Measurements from ENCODE around the gene FBXW10B.
"Not testable (repeated sequence)": the region's sequence is repeated elsewhere in the genome, so short reads cannot be mapped to it uniquely, and the experiment has no call there.

The FBXW10B gene

DNA sequence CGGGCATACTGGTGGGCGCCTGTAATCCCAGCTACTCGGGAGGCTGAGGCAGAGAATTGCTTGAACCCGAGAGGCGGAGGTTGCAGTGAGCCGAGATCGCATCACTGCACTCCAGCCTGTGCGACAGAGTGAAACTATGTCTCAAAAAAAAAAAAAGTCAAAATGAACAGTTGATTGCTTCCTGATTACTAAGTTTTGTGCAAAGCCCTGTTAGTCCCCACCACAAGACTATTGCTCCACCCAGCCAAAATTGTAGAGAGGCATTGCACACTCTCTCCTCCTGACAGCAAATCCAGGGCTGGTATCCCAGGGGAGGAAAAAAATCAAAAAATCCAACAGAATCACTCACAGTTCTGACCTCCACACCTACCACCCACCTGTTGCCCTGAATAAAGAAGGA is 26.5 kb downstream of the FBXW10B start:
- not testable (repeated sequence) for H3K27ac ChIP-seq (ENCODE audit: low read depth, low read length); H4K20me1 ChIP-seq (ENCODE audit: control insufficient read depth, insufficient read depth, low read depth, low read length); H3K27me3 ChIP-seq (ENCODE audit: control insufficient read depth, low read length); H3K9me2 ChIP-seq (replicated peaks; ENCODE audit: control insufficient read depth, low read length); H3K9me3 ChIP-seq (ENCODE audit: control insufficient read depth, insufficient read depth, low read length); H3K36me3 ChIP-seq (ENCODE audit: control insufficient read depth, low read length); H3K4me3 ChIP-seq (ENCODE audit: low read length); H3K79me2 ChIP-seq (ENCODE audit: control insufficient read depth, low read length); H3F3A ChIP-seq (ENCODE audit: control insufficient read depth, insufficient read depth)
- peak overlapping the region; percentile 31; the same call in 1 of the 2 replicates for H3K4me2 ChIP-seq (ENCODE audit: low read length)
- peaks cover 47% of the 10 kb centered on the region for H3K4me1 ChIP-seq (ENCODE audit: control insufficient read depth, low read length)

DNA sequence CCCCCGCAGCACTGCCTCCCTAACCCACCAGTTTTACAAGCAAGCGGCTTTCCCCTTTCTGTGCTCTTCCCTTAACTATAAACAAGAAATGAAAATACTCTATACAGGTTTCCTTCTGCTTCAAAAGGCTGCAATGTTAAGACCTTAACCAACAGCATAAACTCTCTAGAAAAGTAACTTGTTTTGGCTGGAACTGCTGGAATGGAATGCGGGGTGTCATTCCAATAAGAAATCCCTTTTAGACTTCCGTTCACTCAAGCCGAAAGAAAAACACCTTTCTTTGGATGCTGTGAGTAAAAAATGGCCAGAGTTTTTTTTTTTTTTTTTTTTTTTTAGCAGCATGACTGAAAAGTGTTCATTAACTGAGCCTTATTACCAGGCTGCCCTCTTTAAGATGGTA is 27.5 kb downstream of the FBXW10B start:
- not testable (repeated sequence) for H3F3A ChIP-seq (ENCODE audit: control insufficient read depth, insufficient read depth); H3K27ac ChIP-seq (ENCODE audit: low read depth, low read length); H4K20me1 ChIP-seq (ENCODE audit: control insufficient read depth, insufficient read depth, low read depth, low read length); H3K9me2 ChIP-seq (replicated peaks; ENCODE audit: control insufficient read depth, low read length); H3K36me3 ChIP-seq (ENCODE audit: control insufficient read depth, low read length); H3K79me2 ChIP-seq (ENCODE audit: control insufficient read depth, low read length); H3K9me3 ChIP-seq (ENCODE audit: control insufficient read depth, insufficient read depth, low read length); H3K27me3 ChIP-seq (ENCODE audit: control insufficient read depth, low read length); H3K4me3 ChIP-seq (ENCODE audit: low read length)
- Histone ChIP-seq H3K4me1 (ENCODE audit: control insufficient read depth, low read length) (peaks cover 49% of the 10 kb centered on the region), H3K4me2 (ENCODE audit: low read length) (peak overlapping the region; percentile 27)

DNA sequence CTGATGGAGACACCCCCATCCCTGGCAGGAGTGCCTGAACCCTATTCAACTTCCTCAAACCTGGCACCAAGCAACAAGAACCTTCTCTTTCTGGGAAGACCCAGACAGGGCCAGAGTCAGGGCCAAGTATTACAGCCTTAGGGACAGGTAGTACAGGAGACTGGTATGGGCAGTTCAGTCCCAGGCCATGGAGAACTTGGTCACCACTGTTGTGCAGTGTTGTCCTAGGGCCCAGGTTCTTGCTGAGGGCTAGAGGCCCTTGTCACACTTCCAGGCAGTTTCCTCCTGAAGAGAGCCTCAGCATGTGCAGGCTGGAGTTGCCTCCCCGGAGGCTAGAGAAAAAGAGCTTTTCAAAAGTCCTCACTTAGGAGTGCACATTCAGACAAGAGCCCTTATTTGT is 28.7 kb downstream of the FBXW10B start:
- H3K4me2 ChIP-seq (ENCODE audit: low read length), result peak overlapping the region; percentile 26
- H3K27me3 ChIP-seq (ENCODE audit: control insufficient read depth, low read length), result peaks cover 13% of the 10 kb centered on the region
- H4K20me1 ChIP-seq (ENCODE audit: control insufficient read depth, insufficient read depth, low read depth, low read length); H3F3A ChIP-seq (ENCODE audit: control insufficient read depth, insufficient read depth); H3K4me3 ChIP-seq (ENCODE audit: low read length); H3K9me2 ChIP-seq (replicated peaks; ENCODE audit: control insufficient read depth, low read length); H3K9me3 ChIP-seq (ENCODE audit: control insufficient read depth, insufficient read depth, low read length); H3K36me3 ChIP-seq (ENCODE audit: control insufficient read depth, low read length); H3K27ac ChIP-seq (ENCODE audit: low read depth, low read length); H3K79me2 ChIP-seq (ENCODE audit: control insufficient read depth, low read length): not testable (repeated sequence)
- peaks cover 49% of the 10 kb centered on the region for H3K4me1 ChIP-seq (ENCODE audit: control insufficient read depth, low read length)

DNA sequence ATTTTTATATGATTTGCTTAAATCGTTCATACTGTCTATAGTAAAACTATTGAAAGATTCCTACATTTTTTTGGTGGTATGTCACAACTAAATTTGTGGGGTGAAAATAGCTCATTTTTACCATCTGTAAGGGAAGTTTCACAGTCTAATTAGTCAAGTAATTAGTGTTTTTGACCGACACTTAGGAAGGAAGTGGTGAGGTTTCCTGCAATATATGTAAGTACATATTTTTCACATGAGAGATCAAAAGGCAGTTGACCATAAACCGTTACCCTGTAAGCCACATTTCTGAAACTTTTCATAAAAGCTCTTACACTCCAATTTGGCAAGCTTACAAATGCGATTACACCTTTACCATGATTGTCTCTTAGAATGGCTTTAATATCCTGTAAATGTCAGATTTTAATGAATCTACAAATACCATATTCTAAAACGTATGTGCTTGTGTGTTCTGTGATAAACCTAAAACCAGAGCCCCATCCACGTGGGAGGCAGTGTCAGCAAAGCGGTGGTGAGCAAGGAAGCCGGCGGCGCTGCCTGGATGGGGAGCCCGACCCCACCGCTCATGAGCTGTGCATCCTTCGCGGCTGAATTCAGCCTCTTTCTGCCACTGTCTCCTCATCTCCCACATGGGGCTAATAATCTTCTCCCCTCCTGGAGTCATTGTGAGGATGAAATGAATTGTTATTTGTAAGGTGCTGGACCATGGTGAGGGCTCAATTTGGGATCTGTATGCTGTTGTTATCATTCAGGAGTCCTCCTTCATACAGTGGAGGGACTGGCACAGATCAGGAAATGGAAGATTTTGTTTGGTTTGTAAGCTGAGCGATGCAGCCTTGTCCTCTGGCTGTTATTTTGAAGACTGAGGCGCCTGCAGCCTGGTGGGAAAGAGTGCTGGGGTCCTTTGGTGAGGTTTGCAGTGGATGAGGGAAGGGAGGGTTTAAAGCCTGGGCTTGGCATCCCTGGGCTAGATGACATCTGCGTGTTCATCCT is 29.7 kb downstream of the FBXW10B start:
- not testable (repeated sequence) for H4K20me1 ChIP-seq (ENCODE audit: control insufficient read depth, insufficient read depth, low read depth, low read length); H3K9me3 ChIP-seq (ENCODE audit: control insufficient read depth, insufficient read depth, low read length); H3F3A ChIP-seq (ENCODE audit: control insufficient read depth, insufficient read depth); H3K79me2 ChIP-seq (ENCODE audit: control insufficient read depth, low read length); H3K9me2 ChIP-seq (replicated peaks; ENCODE audit: control insufficient read depth, low read length); H3K36me3 ChIP-seq (ENCODE audit: control insufficient read depth, low read length)
- peak overlapping the region; percentile 61 for H3K27ac ChIP-seq (ENCODE audit: low read depth, low read length)
- peaks cover 49% of the 10 kb centered on the region for H3K4me1 ChIP-seq (ENCODE audit: control insufficient read depth, low read length)
- H3K4me2 ChIP-seq (ENCODE audit: low read length), result peak overlapping the region; percentile 72
- peak overlapping the region; percentile 56 for H3K4me3 ChIP-seq (ENCODE audit: low read length)
- peaks cover 13% of the 10 kb centered on the region for H3K27me3 ChIP-seq (ENCODE audit: control insufficient read depth, low read length)

DNA sequence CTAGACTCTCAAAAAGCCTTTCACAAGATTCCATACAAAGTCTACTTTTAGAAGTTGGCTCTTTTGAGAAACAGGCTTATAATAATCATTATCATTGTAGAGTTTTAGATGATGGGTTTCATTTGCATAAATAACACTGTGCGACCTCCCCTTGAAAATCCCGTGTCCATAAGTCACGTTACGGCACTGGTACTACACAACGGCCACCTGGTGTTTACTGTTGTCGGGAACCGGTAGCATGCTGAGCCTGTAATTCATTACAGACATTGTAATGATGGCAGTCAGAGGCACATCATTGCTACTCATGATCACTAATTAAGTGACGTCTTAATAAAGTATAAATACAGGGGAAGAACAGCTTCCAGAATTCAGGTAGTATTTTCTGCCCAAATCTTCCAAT is 31.5 kb downstream of the FBXW10B start:
- H3K4me1 ChIP-seq (ENCODE audit: control insufficient read depth, low read length), result peaks cover 44% of the 10 kb centered on the region
- not testable (repeated sequence) for H4K20me1 ChIP-seq (ENCODE audit: control insufficient read depth, insufficient read depth, low read depth, low read length); H3K9me2 ChIP-seq (replicated peaks; ENCODE audit: control insufficient read depth, low read length)

DNA sequence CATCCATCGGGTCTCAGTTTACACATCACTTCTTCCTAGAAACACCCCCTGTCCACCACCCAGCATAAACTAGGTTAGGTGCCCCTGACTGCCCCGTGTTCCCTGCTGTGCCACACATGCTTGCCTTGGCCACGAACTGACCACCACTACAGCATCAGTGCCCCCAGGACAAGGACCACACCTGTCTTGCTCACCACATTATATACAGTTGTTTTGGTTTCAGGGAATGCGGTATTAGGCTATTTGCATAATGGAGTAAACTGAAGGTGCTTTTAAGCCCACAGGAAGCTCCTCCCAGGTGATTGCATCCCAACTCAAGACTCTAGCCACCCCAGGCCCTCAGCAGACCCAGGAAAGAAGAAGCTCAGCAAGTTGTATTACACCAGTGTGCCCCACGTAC is 36.2 kb downstream of the FBXW10B start:
- not testable (repeated sequence) for H3F3A ChIP-seq (ENCODE audit: control insufficient read depth, insufficient read depth); H3K36me3 ChIP-seq (ENCODE audit: control insufficient read depth, low read length); H3K9me2 ChIP-seq (replicated peaks; ENCODE audit: control insufficient read depth, low read length); H4K20me1 ChIP-seq (ENCODE audit: control insufficient read depth, insufficient read depth, low read depth, low read length); H3K27ac ChIP-seq (ENCODE audit: low read depth, low read length); H3K4me2 ChIP-seq (ENCODE audit: low read length); H3K4me1 ChIP-seq (ENCODE audit: control insufficient read depth, low read length); H3K4me3 ChIP-seq (ENCODE audit: low read length); H3K9me3 ChIP-seq (ENCODE audit: control insufficient read depth, insufficient read depth, low read length); H3K79me2 ChIP-seq (ENCODE audit: control insufficient read depth, low read length)
- peaks cover 11% of the 10 kb centered on the region for H3K27me3 ChIP-seq (ENCODE audit: control insufficient read depth, low read length)

More for the DNA sequence above, 31.5 kb downstream of the FBXW10B start:
- H3K4me2 ChIP-seq (ENCODE audit: low read length); H3K36me3 ChIP-seq (ENCODE audit: control insufficient read depth, low read length); H3F3A ChIP-seq (ENCODE audit: control insufficient read depth, insufficient read depth); H3K9me3 ChIP-seq (ENCODE audit: control insufficient read depth, insufficient read depth, low read length); H3K27ac ChIP-seq (ENCODE audit: low read depth, low read length); H3K4me3 ChIP-seq (ENCODE audit: low read length); H3K79me2 ChIP-seq (ENCODE audit: control insufficient read depth, low read length): not testable (repeated sequence)
- peaks cover 13% of the 10 kb centered on the region for H3K27me3 ChIP-seq (ENCODE audit: control insufficient read depth, low read length)

DNA sequence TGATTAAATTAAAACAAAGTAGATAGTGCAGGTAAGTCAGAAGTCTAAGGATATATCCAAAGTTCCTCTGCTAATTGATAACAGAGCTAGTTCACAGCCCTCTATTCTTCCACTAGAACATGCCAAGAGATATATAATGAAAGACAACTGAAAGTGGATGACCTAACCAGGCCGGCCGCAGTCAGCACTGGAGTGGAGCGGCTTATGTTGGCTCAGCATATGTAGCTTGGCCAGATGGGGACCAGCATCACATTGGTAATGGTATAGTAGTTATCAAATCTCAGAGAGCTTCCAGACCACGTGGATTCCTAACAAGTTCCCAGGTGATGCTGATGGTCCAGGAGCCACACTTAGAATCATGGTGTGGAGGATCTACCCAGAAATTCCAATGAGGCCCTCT is 38.0 kb downstream of the FBXW10B start:
- H3K9me3 ChIP-seq (ENCODE audit: control insufficient read depth, insufficient read depth, low read length); H3K4me1 ChIP-seq (ENCODE audit: control insufficient read depth, low read length); H4K20me1 ChIP-seq (ENCODE audit: control insufficient read depth, insufficient read depth, low read depth, low read length); H3K27ac ChIP-seq (ENCODE audit: low read depth, low read length); H3K79me2 ChIP-seq (ENCODE audit: control insufficient read depth, low read length); H3K9me2 ChIP-seq (replicated peaks; ENCODE audit: control insufficient read depth, low read length); H3K36me3 ChIP-seq (ENCODE audit: control insufficient read depth, low read length); H3K4me3 ChIP-seq (ENCODE audit: low read length); H3K4me2 ChIP-seq (ENCODE audit: low read length); H3F3A ChIP-seq (ENCODE audit: control insufficient read depth, insufficient read depth); H3K27me3 ChIP-seq (ENCODE audit: control insufficient read depth, low read length): not testable (repeated sequence)

DNA sequence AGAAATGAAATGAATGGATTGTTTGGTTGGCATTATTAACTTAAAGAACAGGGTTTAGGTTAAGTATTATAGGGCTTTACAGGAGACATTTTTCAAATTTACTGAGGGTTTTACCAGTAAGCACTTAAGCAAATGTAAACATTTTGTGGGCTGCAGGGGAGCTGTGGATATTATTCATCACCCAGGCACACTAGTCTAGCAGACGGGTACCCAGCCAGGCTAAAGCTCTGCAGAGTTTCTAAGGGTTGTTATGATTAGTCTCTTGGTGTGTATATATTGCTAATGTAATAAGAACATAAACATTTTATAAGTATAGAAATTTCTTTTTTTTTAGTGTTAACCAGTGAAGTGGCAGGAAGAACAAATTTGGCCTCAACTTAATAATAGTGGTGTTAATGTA is 42.7 kb downstream of the FBXW10B start:
- not testable (repeated sequence) for H3K79me2 ChIP-seq (ENCODE audit: control insufficient read depth, low read length); H3F3A ChIP-seq (ENCODE audit: control insufficient read depth, insufficient read depth); H3K4me1 ChIP-seq (ENCODE audit: control insufficient read depth, low read length); H3K4me3 ChIP-seq (ENCODE audit: low read length); H3K9me3 ChIP-seq (ENCODE audit: control insufficient read depth, insufficient read depth, low read length); H3K4me2 ChIP-seq (ENCODE audit: low read length); H3K27me3 ChIP-seq (ENCODE audit: control insufficient read depth, low read length); H3K36me3 ChIP-seq (ENCODE audit: control insufficient read depth, low read length); H4K20me1 ChIP-seq (ENCODE audit: control insufficient read depth, insufficient read depth, low read depth, low read length); H3K27ac ChIP-seq (ENCODE audit: low read depth, low read length); H3K9me2 ChIP-seq (replicated peaks; ENCODE audit: control insufficient read depth, low read length)

Data from DOHH2 (cell line).